Glutamatergic neuron (in vitro differentiated cells): Measurements from ENCODE around the gene C9orf40. TPM values are rescaled to one million over a fixed set of nuclear protein-coding genes. Genes with fewer than 3 reads are reported as not detected.

ENCODE experiments used
- DNase-seq: peaks from one replicate; pipeline ENCODE4 v3.0.0; 2022
- H3K27ac Mint-ChIP-seq: one replicate; pipeline ENCODE4 v1.8.0; 2020; ENCODE audit warnings: mild to moderate bottlenecking, mixed read lengths, inconsistent platforms; ENCODE audit not compliant: unreplicated experiment
- H3K27me3 Mint-ChIP-seq: one replicate; pipeline ENCODE4 v1.8.0; 2020; ENCODE audit warnings: mild to moderate bottlenecking, moderate library complexity, mixed read lengths, inconsistent platforms; ENCODE audit not compliant: unreplicated experiment
- H3K36me3 Mint-ChIP-seq: one replicate; pipeline ENCODE4 v1.8.0; 2020; ENCODE audit warnings: mild to moderate bottlenecking, mixed read lengths, inconsistent platforms; ENCODE audit not compliant: unreplicated experiment
- H3K4me1 Mint-ChIP-seq: one replicate; pipeline ENCODE4 v1.8.0; 2020; ENCODE audit warnings: mild to moderate bottlenecking, low read depth, mixed read lengths, inconsistent platforms; ENCODE audit not compliant: unreplicated experiment
- H3K4me3 Mint-ChIP-seq: one replicate; pipeline ENCODE4 v1.8.0; 2020; ENCODE audit warnings: mild to moderate bottlenecking, mixed read lengths, inconsistent platforms; ENCODE audit not compliant: unreplicated experiment
- H3K9me3 Mint-ChIP-seq: one replicate; pipeline ENCODE4 v1.8.0; 2020; ENCODE audit warnings: mild to moderate bottlenecking, moderate library complexity, mixed read lengths, inconsistent platforms; ENCODE audit not compliant: unreplicated experiment
- CTCF ChIP-seq: fragments of 200-600 bp; sonication (generic); IDR thresholded peaks from one replicate; pipeline ENCODE4 v1.5.0; 2021; ENCODE audit not compliant: partially characterized antibody, unreplicated experiment
- total RNA-seq: library from RNA; stranded (reverse); fragmentation: NEBNext Ultra II Directional; extraction: Animal tissue kit (Norgen Biotek cat#: 25700); gene quantifications from one replicate; pipeline ENCODE4 v1.2.1, GENCODE V29; 2021; ENCODE audit not compliant: unreplicated experiment

C9orf40 gene
- total RNA-seq, 1 donor from 2014 or later: 10.4 TPM

- no peak for DNase-seq
- Mint-ChIP-seq H3K27me3 (peaks cover 2% of the 10 kb centered on the region), H3K4me1 (no peaks in the 10 kb centered on the region), H3K27ac (no peak overlapping the region), H3K9me3 (no peaks in the 10 kb centered on the region), H3K36me3 (no peaks in the 10 kb centered on the region), H3K4me3 (no peak overlapping the region)
- TF ChIP-seq CTCF: no peak
These were observed 31.0 kb downstream of the C9orf40 start for GRCh38 chr9:74921737-74922136.

DNA sequence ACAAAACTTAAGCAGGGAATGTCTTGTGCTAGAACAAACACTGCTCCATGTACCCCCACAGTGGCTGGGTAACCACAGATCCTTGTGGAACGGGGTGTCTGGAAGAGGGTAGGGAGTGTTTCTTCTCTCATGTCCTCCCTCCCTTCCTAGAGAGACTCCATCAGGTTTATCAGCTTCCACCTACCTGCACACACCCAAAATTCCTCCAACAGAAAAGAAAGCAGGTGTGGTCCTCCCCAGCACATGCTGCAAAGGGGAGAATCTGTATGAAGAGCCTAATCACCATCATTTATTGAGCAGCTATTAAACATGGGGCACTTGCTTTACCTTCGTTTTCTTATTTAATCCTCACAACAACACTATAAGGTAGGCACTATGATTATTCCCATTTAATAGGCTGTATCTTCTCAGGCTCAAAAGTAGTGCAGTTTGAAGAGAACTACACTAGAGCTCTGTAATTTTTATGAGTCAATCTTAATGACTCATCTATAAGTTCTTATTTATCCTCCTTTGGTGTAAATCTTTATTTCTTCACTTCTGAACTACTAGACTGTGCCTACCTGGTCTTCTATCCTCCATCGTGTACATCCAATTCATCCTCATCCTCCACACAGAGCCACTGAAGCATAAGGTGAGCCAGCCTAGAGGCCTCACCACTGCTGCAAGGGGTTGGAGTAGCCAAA lies 31.6 kb downstream of the C9orf40 start:
- no peak for DNase-seq
- TF ChIP-seq CTCF: no peak
- Mint-ChIP-seq H3K4me3 (no peak overlapping the region), H3K27me3 (peaks cover 2% of the 10 kb centered on the region), H3K4me1 (no peaks in the 10 kb centered on the region), H3K36me3 (no peaks in the 10 kb centered on the region), H3K27ac (no peak overlapping the region), H3K9me3 (no peaks in the 10 kb centered on the region)

DNA sequence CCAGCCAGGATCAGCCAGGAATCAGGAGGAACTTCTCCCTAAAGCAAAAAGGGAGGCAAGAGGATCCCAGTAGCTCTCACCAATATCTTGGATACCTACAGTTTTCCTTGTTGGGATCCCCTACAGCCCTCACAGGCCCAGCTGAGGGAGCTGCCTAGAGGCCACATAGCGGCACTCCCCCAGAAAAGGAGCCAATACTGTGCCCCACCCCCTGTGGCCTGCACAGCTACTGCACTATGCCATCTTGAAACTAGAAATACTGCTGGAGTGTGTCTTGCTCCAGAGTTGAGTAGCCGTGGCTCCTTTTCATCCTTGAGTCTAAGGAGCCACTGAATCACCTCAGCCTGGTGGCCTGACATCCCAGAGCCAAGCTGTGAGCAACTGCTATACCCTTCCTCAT lies 42.7 kb downstream of the C9orf40 start:
- H3K9me3 Mint-ChIP-seq: peaks cover 9% of the 10 kb centered on the region
- no peak for TF ChIP-seq CTCF
- no peaks in the 10 kb centered on the region for H3K36me3 Mint-ChIP-seq
- DNase-seq: no peak
- no peak overlapping the region for H3K27ac Mint-ChIP-seq
- no peaks in the 10 kb centered on the region for H3K4me1 Mint-ChIP-seq
- H3K4me3 Mint-ChIP-seq: no peak overlapping the region
- H3K27me3 Mint-ChIP-seq: no peaks in the 10 kb centered on the region

GRCh38 chr9:74908665-74909064 lies 44.0 kb downstream of the C9orf40 start:
- peaks cover 9% of the 10 kb centered on the region for H3K9me3 Mint-ChIP-seq
- H3K27ac Mint-ChIP-seq: no peak overlapping the region
- no peak overlapping the region for H3K4me3 Mint-ChIP-seq
- no peaks in the 10 kb centered on the region for H3K27me3 Mint-ChIP-seq
- no peak for TF ChIP-seq CTCF
- no peaks in the 10 kb centered on the region for H3K4me1 Mint-ChIP-seq
- H3K36me3 Mint-ChIP-seq: no peaks in the 10 kb centered on the region
- no peak for DNase-seq

DNA sequence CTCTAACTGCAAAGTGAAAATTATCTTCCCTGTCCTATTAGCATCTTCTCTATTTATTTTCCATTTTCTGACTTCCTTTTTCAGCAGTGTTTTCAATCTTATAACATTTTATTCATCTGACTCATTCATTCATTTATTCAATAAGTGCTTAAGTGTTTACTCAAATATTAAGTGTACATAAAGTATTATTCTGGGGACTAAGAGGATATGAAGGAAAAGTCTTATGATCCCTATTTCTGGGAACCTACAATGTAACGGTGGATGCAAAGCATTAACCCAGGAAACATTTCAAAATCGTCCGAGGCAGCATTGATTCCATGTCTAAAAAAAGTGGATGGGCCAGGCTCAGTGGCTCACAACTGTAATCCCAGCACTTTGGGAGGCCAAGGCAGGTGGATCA lies 45.6 kb downstream of the C9orf40 start:
- no peaks in the 10 kb centered on the region for H3K27me3 Mint-ChIP-seq
- no peaks in the 10 kb centered on the region for H3K4me1 Mint-ChIP-seq
- no peak overlapping the region for H3K4me3 Mint-ChIP-seq
- no peaks in the 10 kb centered on the region for H3K36me3 Mint-ChIP-seq
- peaks cover 8% of the 10 kb centered on the region for H3K9me3 Mint-ChIP-seq
- no peak for TF ChIP-seq CTCF
- DNase-seq: no peak
- H3K27ac Mint-ChIP-seq: no peak overlapping the region
